GM21360 (cell line): ENCODE results near the gene ANKRD55.
"Not testable (repeated sequence)": the region's sequence is repeated elsewhere in the genome, so short reads cannot be mapped to it uniquely, and the experiment has no call there.

Source experiments
- ATAC-seq: cut with Tn5 transposase; IDR thresholded peaks from one replicate; pipeline ENCODE4 v1.9.1; 2021; ENCODE audit warnings: mild to moderate bottlenecking, moderate library complexity; ENCODE audit not compliant: unreplicated experiment

Gene ANKRD55

GRCh38 chr5:56253924-56254323 is 20.8 kb upstream of the ANKRD55 start:
- ATAC-seq, result no peak

GRCh38 chr5:56253126-56253525 is 20.0 kb upstream of the ANKRD55 start:
- ATAC-seq, result no peak

GRCh38 chr5:56251918-56252553 is 18.9 kb upstream of the ANKRD55 start:
- ATAC-seq, result no peak

DNA sequence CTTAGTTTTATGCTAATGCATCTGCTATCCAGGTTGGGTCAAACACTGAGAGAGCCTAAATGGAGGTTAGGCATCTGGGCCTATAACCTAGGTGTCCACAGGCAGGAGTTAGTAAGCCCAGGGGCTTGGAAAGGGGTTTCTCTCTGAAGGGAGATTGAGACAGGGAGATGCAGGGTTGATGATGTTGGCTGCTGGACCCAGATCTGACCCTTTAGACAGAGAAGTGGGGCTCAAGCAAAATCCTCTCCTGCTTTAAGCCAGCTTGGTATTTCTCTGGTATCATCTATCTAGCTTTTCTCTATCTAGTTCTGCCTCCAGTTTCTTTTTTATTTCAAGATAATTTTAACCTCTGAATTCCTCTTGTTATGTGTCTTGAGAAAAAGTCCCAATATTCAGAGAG is 18.3 kb upstream of the ANKRD55 start:
- ATAC-seq, result no peak

DNA sequence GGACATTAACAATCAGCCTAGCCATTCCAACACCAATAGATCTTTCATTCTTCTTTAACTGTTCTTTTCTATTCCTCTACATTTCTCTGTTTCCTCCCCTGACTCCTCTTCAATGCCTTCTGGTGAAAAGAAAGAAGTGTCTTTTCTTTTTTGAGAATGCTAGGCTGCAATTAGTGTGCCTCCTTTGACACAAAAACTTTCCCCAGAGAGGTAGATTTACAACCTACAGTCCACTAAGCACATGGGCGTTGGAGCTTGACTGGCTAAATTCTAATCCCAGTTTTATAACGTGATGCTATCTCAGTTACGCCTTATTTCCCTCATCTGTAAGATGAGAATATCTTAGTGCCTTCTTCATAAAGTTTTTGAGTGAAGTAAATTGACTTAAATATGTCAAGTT is 16.9 kb upstream of the ANKRD55 start:
- ATAC-seq, result no peak

DNA sequence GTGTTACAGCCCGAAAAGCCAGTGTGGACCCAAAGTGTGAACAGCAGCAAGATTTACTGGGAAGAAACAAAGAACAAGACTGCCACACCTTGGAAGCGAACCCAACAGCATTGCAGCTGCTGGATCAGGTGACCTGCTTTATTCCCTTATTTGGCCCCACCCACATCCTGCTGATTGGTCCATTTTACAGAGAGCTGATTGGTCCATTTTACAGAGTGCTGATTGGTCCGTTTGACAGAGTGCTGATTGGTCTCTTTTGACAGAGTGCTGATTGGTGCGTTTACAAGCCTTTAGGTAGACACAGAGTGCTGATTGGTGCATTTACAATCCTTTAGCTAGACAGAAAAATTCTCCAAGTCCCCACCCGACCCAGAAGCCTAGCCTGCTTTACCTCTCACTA is 16.0 kb upstream of the ANKRD55 start:
- ATAC-seq, result not testable (repeated sequence)

DNA sequence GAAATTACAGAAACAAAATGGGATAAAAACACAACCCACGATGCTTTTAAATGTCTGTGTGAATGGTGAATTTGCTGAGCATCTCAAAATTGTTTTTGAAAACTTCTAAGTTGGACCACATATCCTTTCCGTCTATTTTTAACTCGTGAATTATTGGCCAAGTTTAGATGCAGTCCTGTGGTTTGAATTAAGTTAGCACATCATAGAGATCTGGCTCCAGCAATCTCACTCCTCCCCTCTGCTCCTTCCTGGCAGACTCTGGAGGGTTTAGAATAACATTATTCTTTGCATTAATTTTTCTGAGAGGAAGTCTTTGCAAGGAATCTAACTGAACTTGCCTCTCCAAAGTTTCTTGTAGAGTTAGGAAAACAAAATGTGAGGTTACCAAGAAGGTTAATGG is 14.5 kb upstream of the ANKRD55 start:
- no peak for ATAC-seq

DNA sequence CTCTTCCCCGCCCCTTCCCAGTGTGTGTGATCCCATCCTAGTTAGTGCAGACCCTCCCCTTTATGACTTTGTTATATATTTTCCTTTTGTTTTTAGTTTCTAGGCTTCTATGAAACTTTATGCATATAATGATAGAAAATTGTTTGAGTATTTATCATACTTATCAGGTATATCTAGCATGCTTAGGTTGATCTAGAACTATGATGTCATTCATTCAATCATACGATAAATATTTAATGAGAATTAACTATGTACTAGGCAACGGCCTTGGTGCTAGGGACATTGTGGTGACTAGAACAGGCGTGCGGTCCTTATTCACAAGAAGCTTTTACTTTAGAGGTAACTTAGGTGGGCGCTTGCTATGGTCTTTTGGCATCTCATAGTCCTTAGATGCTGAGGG is 13.6 kb upstream of the ANKRD55 start:
- no peak for ATAC-seq

- no peak for ATAC-seq
Observed at GRCh38 chr5:56245481-56245880, 12.4 kb upstream of the ANKRD55 start.

DNA sequence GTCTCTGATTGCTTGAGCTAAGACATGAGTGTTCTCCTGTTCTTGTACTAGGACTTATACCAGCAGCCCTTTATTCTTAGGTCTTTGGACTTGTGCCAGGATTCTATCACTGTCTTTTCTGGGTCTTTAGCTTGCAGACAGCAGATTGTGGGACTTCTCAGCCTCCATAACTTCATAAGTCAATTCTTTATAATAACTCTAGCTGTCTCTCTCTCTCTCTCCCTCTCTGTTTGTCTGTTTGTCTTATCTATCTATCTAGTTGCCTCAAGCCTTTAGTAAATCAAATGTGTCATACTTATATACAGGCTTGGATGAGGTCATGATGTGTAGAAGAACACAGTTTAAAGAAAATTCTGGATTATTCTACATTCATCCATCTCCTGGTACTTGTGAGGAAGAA is 11.5 kb upstream of the ANKRD55 start:
- ATAC-seq, result no peak

DNA sequence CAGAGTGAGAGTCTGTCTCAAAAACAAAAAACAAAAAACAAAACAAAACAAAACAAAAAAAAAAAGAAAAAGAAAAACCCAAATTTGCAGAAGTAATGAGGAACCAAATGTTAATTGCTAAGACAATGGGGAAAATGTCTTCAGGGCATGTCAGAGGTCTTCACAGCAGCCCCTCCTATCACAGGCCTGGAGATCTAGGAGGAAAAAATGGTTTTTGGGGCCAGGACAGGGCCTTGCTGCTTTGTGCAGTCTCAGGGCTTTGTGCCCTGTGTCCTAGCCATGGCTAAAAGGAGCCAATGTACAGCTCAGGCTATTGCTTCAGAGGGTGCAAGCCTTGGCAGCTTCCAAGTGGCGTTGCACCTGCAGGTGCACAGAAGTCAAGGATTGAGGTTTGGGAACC is 9.1 kb upstream of the ANKRD55 start:
- ATAC-seq, result not testable (repeated sequence)

GRCh38 chr5:56232538-56232937 is 592 bp downstream of the ANKRD55 start:
- no peak for ATAC-seq

GRCh38 chr5:56230576-56230975 is 2.6 kb downstream of the ANKRD55 start:
- ATAC-seq, result no peak

DNA sequence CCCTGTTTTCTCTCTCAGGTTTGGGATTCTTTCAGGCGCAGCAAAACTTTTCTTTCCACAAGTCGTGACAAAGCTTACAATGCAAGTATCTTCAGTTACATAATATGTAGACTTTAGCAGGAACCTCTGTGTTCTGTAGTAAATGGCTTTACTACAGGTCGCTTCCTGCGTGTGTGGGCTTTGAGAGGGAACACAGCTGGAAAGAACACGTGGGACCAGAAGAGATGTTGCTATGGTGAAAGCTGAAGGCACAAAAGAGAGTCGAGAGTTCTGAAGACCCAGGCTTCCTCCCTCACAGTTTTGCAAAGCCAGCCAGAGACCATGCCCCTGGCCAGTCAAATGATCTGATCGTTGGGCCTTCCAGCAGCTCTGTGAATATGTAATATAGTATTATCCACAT is 4.0 kb downstream of the ANKRD55 start:
- no peak for ATAC-seq

DNA sequence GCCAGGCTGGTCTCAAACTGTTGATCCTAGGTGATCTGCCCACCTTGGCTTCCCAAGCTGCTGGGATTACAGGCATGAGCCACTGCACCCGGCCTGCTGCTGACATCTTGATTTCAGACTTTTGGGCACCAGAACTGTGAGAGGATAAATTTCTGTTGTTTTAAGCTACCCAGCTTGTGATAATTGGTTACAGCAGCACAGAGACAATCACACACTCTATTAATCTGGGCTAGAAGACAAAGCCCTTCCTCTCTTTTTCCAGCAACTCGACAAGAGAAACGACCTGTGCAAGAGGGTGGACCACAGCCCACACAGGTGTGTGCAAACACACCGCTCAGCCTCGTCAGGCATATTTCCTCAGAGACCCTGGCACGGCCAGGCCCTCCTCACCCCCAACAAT is 4.5 kb downstream of the ANKRD55 start:
- no peak for ATAC-seq

- no peak for ATAC-seq
Observed at GRCh38 chr5:56227691-56228090, 5.4 kb downstream of the ANKRD55 start.

DNA sequence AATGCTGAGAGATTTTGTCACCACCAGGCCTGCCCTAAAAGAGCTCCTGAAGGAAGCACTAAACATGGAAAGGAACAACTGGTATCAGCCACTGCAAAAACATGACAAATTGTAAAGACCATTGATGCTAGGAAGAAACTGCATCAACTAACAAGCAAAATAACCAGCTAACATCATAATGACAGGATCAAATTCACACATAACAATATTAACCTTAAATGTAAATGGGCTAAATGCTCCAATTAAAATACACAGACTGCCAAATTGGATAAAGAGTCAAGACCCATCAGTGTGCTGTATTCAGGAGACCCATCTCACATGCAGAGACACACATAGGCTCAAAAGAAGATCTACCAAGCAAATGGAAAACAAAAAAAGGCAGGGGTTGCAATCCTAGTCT is 9.8 kb downstream of the ANKRD55 start:
- not testable (repeated sequence) for ATAC-seq

GRCh38 chr5:56221601-56222000 is 11.5 kb downstream of the ANKRD55 start:
- not testable (repeated sequence) for ATAC-seq

- ATAC-seq, result no peak
Observed at GRCh38 chr5:56215019-56215830, 17.9 kb downstream of the ANKRD55 start.

DNA sequence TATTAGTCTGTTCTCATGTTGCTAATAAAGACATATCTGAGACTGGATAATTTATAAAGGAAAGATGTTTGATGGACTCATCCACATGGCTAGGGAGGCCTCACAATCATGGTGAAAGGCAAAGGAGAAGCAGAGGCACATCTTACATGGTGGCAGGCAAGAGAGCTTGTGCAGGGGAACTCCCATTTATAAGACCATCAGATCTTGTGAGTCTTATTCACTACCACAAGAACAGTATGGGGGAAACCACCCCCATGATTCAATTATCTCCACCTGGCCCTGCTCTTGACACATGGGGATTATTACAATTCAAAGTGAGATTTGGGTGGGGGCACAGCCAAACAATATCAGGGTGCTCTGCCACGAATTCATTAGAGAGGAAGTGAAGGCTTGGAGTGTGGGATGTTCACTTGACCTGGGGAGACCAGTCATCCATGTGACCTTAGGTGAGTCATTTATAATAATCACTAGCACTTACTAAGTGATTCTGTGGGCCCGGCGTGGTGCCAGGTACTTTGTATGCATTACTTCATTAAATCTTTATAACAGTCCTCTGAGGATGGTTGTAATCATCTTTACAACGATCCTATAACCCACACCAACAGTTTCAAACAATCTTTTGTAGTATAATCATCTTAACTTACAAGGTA is 19.1 kb downstream of the ANKRD55 start:
- ATAC-seq, result not testable (repeated sequence)

DNA sequence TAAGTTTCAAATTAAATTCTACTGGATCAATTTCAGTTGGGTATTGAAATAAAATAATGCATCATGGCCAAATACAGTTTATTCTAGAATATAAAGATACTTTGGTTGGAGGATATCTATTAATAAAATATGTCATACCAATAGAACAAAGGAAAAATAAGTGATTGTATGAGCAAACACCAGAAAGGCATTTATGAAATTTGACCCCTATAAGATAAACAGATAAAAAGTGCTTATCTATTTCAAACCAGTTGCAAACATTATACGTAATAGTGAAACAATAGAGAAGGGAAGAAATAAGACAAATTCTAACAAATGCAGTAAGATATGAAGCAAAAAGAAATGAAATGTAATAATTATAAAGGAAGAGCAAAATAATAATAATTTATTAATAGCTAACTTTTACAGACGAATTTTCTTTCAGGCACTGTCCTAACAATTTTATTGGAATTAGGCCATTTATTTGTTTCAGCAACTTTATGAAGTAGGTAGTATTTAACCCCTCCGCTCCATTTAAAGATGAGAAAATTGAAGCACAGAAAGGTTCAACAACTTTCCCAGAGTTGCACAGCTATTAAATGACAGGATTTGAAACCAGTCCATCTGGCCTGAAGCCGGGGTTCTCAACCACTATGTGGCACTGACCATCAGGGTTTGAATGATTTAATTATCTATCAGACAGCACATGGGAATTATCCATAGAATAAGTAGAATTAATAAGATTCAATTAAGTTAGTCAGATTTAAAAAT is 20.8 kb downstream of the ANKRD55 start:
- ATAC-seq, result no peak
